Measurements from ENCODE around the gene AKR1C2. TPM values are rescaled to one million over a fixed set of nuclear protein-coding genes. Genes with fewer than 3 reads are reported as not detected.

AKR1C2 gene
- total and polyA plus RNA-seq, 10 of the 15 experiments (the other 5 are each of a cell fraction or from before 2014, with no cell fraction given) = 0.31 to 0.44 (median 0.36) TPM; not detected in 7

DNA sequence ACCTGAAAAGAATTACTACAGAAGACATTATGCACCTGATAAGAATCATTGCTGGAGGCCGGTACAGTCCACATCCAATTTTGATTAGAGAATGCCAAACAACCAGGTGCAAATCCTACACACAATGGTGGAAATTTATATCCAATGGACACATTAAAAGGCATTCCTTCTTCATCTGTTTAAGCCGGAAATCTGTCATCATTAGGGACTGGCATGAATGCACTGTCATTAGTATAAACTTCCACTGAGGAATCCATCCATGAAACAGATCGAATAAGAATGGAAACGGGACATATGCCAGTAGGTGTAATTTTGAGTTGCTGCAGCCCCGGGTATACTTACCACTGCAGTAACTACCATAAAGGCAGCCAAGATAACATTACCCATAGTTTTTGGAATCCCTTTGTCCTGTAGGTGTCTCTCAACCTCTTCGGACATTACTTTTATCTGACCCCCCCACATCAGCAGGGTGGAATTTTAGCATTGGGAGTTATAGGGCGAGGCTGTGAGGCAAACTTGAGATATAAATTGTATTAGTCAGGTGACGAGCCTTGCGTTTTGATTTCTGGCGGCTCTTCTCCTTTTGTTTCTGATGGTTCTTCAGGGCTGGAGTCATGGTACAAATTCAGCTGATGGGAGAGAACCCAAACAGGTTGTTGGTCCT, 36.5 kb upstream of the AKR1C2 start:
- no peak overlapping the region for H3K4me3 ChIP-seq
- intact Hi-C loops (cut with micrococcal nuclease; ENCODE audit: unreplicated experiment) = no loop called here
- no peak for FAIRE-seq
- SMC1A ChIA-PET (ENCODE audit: uncharacterized antibody, unreplicated experiment) = no interaction called here
- no peaks in the 10 kb centered on the region for H4K20me1 ChIP-seq (ENCODE audit: control insufficient read depth, insufficient read depth)
- H3K4me2 ChIP-seq (ENCODE audit: control insufficient read depth, insufficient read depth) = no peak overlapping the region
- H3K9ac ChIP-seq (ENCODE audit: control insufficient read depth, insufficient read depth, low read length) = no peak overlapping the region
- no peaks in the 10 kb centered on the region for H3K4me1 ChIP-seq (ENCODE audit: control insufficient read depth, insufficient read depth, low read length)
- no peak for ATAC-seq
- BruUV-seq (replicated peaks) = no TSS peak
- 32% methylated on average over 10 of the region's 10 CpGs for WGBS (ENCODE audit: insufficient coverage, insufficient replicate concordance, low lambda C conversion rate, missing lambda C conversion rate)
- no peaks in the 10 kb centered on the region for H3K36me3 ChIP-seq (ENCODE audit: control insufficient read depth in 2 of 2, insufficient read depth in 2 of 2, low read length in 1 of 2)
- DNase-seq (ENCODE audit: low read depth, low spot score) = no peak
- H3K9me3 ChIP-seq (replicated peaks; ENCODE audit: control insufficient read depth, insufficient read depth, low read length) = no peaks in the 10 kb centered on the region; the same call in 2 of the 3 replicates
- no peak for TF ChIP-seq POLR2AphosphoS5 (IDR thresholded peaks at IDR 0.05; ENCODE audit: low read length)
- no peak for TF ChIP-seq IKZF2 (IDR thresholded peaks at IDR 0.05)
- no peak for TF ChIP-seq KLF5 (IDR thresholded peaks at IDR 0.05; ENCODE audit: partially characterized antibody)
- no peak for TF ChIP-seq STAT3 (IDR thresholded peaks at IDR 0.05; ENCODE audit: low read depth, low read length)
- TF ChIP-seq, protein P1, sequence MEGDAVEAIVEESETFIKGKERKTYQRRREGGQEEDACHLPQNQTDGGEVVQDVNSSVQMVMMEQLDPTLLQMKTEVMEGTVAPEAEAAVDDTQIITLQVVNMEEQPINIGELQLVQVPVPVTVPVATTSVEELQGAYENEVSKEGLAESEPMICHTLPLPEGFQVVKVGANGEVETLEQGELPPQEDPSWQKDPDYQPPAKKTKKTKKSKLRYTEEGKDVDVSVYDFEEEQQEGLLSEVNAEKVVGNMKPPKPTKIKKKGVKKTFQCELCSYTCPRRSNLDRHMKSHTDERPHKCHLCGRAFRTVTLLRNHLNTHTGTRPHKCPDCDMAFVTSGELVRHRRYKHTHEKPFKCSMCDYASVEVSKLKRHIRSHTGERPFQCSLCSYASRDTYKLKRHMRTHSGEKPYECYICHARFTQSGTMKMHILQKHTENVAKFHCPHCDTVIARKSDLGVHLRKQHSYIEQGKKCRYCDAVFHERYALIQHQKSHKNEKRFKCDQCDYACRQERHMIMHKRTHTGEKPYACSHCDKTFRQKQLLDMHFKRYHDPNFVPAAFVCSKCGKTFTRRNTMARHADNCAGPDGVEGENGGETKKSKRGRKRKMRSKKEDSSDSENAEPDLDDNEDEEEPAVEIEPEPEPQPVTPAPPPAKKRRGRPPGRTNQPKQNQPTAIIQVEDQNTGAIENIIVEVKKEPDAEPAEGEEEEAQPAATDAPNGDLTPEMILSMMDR (IDR thresholded peaks at IDR 0.05 in 2 of 3, conservative IDR thresholded peaks at IDR 0.05 in 1 of 3; ENCODE audit: control insufficient read depth in 2 of 3, extremely low read depth in 1 of 3, insufficient read depth in 1 of 3, low read depth in 3 of 3, low read length in 3 of 3) = no peak
- TF ChIP-seq BHLHE40 (IDR thresholded peaks at IDR 0.05; ENCODE audit: borderline replicate concordance in 1 of 2, low read depth in 2 of 2, low read length in 1 of 2) = no peak
- TF ChIP-seq EED (IDR thresholded peaks at IDR 0.05; ENCODE audit: low read depth) = no peak
- TF ChIP-seq, protein P2, sequence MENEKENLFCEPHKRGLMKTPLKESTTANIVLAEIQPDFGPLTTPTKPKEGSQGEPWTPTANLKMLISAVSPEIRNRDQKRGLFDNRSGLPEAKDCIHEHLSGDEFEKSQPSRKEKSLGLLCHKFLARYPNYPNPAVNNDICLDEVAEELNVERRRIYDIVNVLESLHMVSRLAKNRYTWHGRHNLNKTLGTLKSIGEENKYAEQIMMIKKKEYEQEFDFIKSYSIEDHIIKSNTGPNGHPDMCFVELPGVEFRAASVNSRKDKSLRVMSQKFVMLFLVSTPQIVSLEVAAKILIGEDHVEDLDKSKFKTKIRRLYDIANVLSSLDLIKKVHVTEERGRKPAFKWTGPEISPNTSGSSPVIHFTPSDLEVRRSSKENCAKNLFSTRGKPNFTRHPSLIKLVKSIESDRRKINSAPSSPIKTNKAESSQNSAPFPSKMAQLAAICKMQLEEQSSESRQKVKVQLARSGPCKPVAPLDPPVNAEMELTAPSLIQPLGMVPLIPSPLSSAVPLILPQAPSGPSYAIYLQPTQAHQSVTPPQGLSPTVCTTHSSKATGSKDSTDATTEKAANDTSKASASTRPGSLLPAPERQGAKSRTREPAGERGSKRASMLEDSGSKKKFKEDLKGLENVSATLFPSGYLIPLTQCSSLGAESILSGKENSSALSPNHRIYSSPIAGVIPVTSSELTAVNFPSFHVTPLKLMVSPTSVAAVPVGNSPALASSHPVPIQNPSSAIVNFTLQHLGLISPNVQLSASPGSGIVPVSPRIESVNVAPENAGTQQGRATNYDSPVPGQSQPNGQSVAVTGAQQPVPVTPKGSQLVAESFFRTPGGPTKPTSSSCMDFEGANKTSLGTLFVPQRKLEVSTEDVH (IDR thresholded peaks at IDR 0.05; ENCODE audit: low read depth, partially characterized antibody) = no peak
- TF ChIP-seq, protein P3, sequence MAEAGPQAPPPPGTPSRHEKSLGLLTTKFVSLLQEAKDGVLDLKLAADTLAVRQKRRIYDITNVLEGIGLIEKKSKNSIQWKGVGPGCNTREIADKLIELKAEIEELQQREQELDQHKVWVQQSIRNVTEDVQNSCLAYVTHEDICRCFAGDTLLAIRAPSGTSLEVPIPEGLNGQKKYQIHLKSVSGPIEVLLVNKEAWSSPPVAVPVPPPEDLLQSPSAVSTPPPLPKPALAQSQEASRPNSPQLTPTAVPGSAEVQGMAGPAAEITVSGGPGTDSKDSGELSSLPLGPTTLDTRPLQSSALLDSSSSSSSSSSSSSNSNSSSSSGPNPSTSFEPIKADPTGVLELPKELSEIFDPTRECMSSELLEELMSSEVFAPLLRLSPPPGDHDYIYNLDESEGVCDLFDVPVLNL (IDR thresholded peaks at IDR 0.05; ENCODE audit: low read depth, low read length) = no peak
- TF ChIP-seq, protein P4, sequence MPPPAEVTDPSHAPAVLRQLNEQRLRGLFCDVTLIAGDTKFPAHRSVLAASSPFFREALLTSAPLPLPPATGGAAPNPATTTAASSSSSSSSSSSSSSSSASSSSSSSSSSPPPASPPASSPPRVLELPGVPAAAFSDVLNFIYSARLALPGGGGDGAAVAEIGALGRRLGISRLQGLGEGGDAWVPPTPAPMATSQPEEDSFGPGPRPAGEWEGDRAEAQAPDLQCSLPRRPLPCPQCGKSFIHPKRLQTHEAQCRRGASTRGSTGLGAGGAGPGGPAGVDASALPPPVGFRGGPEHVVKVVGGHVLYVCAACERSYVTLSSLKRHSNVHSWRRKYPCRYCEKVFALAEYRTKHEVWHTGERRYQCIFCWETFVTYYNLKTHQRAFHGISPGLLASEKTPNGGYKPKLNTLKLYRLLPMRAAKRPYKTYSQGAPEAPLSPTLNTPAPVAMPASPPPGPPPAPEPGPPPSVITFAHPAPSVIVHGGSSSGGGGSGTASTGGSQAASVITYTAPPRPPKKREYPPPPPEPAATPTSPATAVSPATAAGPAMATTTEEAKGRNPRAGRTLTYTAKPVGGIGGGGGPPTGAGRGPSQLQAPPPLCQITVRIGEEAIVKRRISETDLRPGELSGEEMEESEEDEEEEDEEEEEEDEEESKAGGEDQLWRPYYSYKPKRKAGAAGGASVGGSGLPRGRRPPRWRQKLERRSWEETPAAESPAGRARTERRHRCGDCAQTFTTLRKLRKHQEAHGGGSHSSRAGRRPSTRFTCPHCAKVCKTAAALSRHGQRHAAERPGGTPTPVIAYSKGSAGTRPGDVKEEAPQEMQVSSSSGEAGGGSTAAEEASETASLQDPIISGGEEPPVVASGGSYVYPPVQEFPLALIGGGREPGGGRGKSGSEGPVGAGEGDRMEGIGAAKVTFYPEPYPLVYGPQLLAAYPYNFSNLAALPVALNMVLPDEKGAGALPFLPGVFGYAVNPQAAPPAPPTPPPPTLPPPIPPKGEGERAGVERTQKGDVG (CRISPR knock-in tag; IDR thresholded peaks at IDR 0.05) = no peak
- TF ChIP-seq NR2C2 (IDR thresholded peaks at IDR 0.05; ENCODE audit: borderline replicate concordance, control insufficient read depth, insufficient read length, low read depth) = no peak
- no peak for TF ChIP-seq STAT1 (conservative IDR thresholded peaks at IDR 0.05)
- no peak for TF ChIP-seq IKZF1 (conservative IDR thresholded peaks at IDR 0.05)
- TF ChIP-seq POLR2AphosphoS2 (IDR thresholded peaks at IDR 0.05; ENCODE audit: low read depth, low read length) = no peak
- TF ChIP-seq ZSCAN29 (IDR thresholded peaks at IDR 0.05) = no peak
- CTCF ChIA-PET = no interaction called here
- H3K27me3 ChIP-seq (replicated peaks in 1 of 2; ENCODE audit: control insufficient read depth in 2 of 2, insufficient read depth in 2 of 2, low read length in 1 of 2) = no peaks in the 10 kb centered on the region
- no peak overlapping the region for H2AFZ ChIP-seq (ENCODE audit: control insufficient read depth, low read depth, low read length)
- no peak overlapping the region for H3K27ac ChIP-seq (ENCODE audit: control insufficient read depth, insufficient read depth)
- in situ Hi-C loops (cut with MboI) = no loop called here
- no peaks in the 10 kb centered on the region for H3K79me2 ChIP-seq (ENCODE audit: control insufficient read depth, insufficient read depth, low read length)
- POLR2A ChIA-PET = no interaction called here
- RAD21 ChIA-PET (ENCODE audit: unreplicated experiment) = no interaction called here

Data from GM12878 (cell line).